HG02840 (cell line): Measurements from ENCODE around the gene EIF1AX.
"Not testable (repeated sequence)": the region's sequence is repeated elsewhere in the genome, so short reads cannot be mapped to it uniquely, and the experiment has no call there.

Experiments
- ATAC-seq: cut with Tn5 transposase; IDR thresholded peaks from one replicate; pipeline ENCODE4 v1.9.1; 2021; ENCODE audit warnings: mild to moderate bottlenecking, moderate library complexity, moderate number of reproducible peaks; ENCODE audit not compliant: unreplicated experiment, low FRiP score

EIF1AX gene

GRCh38 chrX:20128670-20129069, 13.0 kb downstream of the EIF1AX start:
- no peak for ATAC-seq

GRCh38 chrX:20127440-20127839, 14.2 kb downstream of the EIF1AX start:
- peak; percentile 58 for ATAC-seq

GRCh38 chrX:20126833-20127232, 14.8 kb downstream of the EIF1AX start:
- ATAC-seq: not testable (repeated sequence)

- ATAC-seq: no peak
Measured at GRCh38 chrX:20124964-20125363, 16.7 kb downstream of the EIF1AX start.

GRCh38 chrX:20118065-20118824, 23.4 kb downstream of the EIF1AX start:
- ATAC-seq: no peak

- ATAC-seq: no peak
Measured at GRCh38 chrX:20116577-20117240, 24.9 kb downstream of the EIF1AX start, which contains the start of gene MAP7D2. Gene MAP7D2 (minus strand): TSS chrX:20116907. CDS start chrX:20116879, 28 bp downstream.

- ATAC-seq: no peak
Measured at GRCh38 chrX:20116087-20116576, 25.5 kb downstream of the EIF1AX start.

GRCh38 chrX:20112022-20112774, 29.4 kb downstream of the EIF1AX start:
- ATAC-seq: no peak

- ATAC-seq: no peak
Measured at GRCh38 chrX:20111271-20111670, 30.4 kb downstream of the EIF1AX start.

GRCh38 chrX:20101934-20102581, 39.6 kb downstream of the EIF1AX start:
- no peak for ATAC-seq

GRCh38 chrX:20091499-20091898, 50.1 kb downstream of the EIF1AX start:
- no peak for ATAC-seq

GRCh38 chrX:20089845-20090244, 51.8 kb downstream of the EIF1AX start:
- no peak for ATAC-seq

GRCh38 chrX:20080277-20080676, 61.4 kb downstream of the EIF1AX start:
- ATAC-seq: no peak
